ENCODE measurements around the gene EYS. TPM values are rescaled to one million over a fixed set of nuclear protein-coding genes. Genes with fewer than 3 reads are reported as not detected.

Gene EYS
- total and polyA plus RNA-seq, 8 donors, result 0.24 to 0.85 (median 0.55) TPM

DNA sequence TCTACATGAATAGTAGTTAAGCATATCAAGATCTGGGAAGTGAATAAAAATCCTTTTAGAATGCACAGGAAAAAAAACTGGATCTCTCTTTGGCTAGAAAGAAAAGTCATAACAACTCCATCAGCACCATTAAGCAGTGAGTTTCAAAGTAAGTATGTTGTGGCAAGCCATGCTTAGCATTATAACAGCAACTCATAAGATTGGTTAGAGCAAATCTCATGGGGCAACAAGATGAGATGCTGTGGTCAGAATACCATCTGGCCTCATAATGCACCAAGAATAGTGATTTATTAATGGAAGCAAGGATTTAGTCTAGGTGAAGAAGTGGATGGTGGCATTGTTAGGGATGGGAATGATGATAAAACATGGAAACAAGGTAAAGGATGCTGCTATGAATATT is 1912.0 kb downstream of the EYS start:
- TF ChIP-seq, protein P1, sequence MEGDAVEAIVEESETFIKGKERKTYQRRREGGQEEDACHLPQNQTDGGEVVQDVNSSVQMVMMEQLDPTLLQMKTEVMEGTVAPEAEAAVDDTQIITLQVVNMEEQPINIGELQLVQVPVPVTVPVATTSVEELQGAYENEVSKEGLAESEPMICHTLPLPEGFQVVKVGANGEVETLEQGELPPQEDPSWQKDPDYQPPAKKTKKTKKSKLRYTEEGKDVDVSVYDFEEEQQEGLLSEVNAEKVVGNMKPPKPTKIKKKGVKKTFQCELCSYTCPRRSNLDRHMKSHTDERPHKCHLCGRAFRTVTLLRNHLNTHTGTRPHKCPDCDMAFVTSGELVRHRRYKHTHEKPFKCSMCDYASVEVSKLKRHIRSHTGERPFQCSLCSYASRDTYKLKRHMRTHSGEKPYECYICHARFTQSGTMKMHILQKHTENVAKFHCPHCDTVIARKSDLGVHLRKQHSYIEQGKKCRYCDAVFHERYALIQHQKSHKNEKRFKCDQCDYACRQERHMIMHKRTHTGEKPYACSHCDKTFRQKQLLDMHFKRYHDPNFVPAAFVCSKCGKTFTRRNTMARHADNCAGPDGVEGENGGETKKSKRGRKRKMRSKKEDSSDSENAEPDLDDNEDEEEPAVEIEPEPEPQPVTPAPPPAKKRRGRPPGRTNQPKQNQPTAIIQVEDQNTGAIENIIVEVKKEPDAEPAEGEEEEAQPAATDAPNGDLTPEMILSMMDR (IDR thresholded peaks at IDR 0.05), result no peak
- H3K9me3 ChIP-seq, result no peaks in the 10 kb centered on the region
- DNase-seq (no peak), ATAC-seq (no peak)
- intact Hi-C loops (cut with DNase I), result no loop called here
- no peak overlapping the region for H3K27ac ChIP-seq
- H3K27me3 ChIP-seq, result peaks cover 0 to 6% of the 10 kb centered on the region in 2 donors
- peaks cover 0 to 23% of the 10 kb centered on the region in 2 donors for H3K4me1 ChIP-seq
- H3K4me3 ChIP-seq, result no peak overlapping the region
- H3K36me3 ChIP-seq, result no peaks in the 10 kb centered on the region

DNA sequence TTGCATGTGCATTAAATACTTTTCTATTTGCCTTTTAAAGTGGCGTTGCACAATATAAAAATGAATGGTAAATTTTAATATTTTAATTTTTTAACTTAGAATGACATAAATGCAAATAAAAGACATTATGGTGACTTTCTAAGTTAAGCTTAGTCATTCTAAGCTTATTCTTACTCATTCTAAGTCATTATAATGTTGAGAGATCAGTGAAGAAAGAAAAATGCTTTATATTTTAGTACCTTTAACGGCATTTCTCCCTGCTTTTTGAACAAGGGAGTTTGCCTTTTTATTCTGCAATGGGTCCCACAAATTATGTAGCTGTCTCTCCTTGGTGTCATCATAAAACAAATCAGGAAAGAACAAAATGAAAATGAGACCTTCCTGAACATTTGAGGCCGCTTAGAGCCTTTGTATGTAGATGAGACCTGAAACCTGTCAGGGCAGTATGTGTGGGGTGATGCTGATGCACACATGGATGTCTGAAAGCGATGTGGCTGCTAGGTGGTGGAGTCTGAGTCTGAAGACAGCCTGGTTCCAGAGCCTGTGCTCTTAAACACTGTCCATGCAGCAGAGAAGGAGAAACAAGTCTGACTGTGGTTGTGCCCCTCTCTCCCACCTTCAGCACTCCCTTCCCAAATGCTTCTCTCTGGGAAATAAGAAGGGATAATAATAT is 1913.4 kb downstream of the EYS start:
- Histone ChIP-seq H3K27me3 (peaks cover 0 to 6% of the 10 kb centered on the region in 2 donors), H3K4me3 (no peak overlapping the region), H3K4me1 (peaks cover 0 to 23% of the 10 kb centered on the region in 2 donors), H3K27ac (no peak overlapping the region), H3K36me3 (no peaks in the 10 kb centered on the region), H3K9me3 (no peaks in the 10 kb centered on the region)
- no peak for ATAC-seq
- no peak for DNase-seq
- intact Hi-C loops (cut with DNase I), result no loop called here
- TF ChIP-seq, protein P1 (IDR thresholded peaks at IDR 0.05), result no peak

DNA sequence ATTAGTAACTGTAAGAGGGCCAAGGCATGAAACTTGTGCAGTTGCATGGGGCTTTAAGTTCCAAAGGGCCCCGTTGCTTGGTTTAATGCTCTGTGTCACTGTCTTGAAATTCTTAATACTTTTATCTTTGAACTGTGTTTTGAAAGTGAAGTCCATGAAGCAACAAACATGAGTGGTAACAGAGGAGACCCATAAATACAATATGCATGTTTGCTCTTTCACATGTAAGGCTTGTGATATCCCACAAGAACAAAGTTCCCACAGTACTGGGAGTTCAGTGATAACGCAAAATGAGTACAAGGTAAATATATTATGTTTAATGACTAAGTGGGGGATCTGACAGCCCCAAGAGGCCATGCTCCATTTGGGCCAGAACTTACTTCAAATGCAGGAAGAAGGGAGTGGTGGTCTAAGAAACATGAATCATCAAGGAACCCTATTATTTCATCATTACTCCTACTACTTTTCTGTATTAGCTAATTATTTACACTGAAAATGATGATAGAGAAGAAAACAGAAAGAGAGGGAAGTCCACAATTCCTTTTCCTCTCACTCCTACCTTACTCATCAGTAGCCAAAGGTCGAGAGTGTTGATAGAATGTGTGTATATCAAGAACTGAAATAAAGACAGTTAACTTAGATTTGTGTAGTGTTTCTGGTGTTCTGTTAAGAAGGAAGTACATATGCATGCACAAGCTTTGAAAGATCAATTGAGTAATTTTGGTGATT is 1914.1 kb downstream of the EYS start:
- DNase-seq (no peak), ATAC-seq (no peak)
- TF ChIP-seq, protein P1 (IDR thresholded peaks at IDR 0.05), result no peak
- no peak overlapping the region for H3K27ac ChIP-seq
- intact Hi-C loops (cut with DNase I), result no loop called here
- no peaks in the 10 kb centered on the region for H3K36me3 ChIP-seq
- H3K27me3 ChIP-seq, result peaks cover 0 to 6% of the 10 kb centered on the region in 2 donors
- H3K9me3 ChIP-seq, result no peaks in the 10 kb centered on the region
- H3K4me1 ChIP-seq, result peaks cover 0 to 23% of the 10 kb centered on the region in 2 donors
- H3K4me3 ChIP-seq, result no peak overlapping the region

DNA sequence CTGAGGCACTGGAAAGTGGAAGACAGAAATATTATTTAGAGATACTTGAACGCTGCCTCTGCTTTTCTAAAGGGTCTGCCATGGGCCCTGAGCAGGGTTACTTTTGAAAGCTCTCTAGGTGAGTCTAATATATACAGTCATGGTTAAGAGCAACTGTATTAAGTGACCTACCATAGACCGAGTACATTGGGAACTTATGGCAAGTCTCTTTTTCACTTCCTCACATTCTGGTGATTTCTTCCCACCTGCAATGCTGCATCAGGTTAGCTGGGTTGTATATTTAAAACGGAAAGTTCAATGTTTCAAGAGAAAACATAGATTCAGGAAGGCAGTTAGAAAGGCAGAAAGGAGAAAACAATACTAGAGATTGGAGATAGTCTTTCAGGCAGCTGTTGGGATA is 1916.7 kb downstream of the EYS start:
- peaks cover 0 to 6% of the 10 kb centered on the region in 2 donors for H3K27me3 ChIP-seq
- DNase-seq (no peak), ATAC-seq (no peak)
- TF ChIP-seq, protein P1 (IDR thresholded peaks at IDR 0.05), result no peak
- H3K4me3 ChIP-seq, result no peak overlapping the region
- H3K27ac ChIP-seq, result no peak overlapping the region
- peaks cover 0 to 21% of the 10 kb centered on the region in 2 donors for H3K4me1 ChIP-seq
- no peaks in the 10 kb centered on the region for H3K36me3 ChIP-seq
- no peaks in the 10 kb centered on the region for H3K9me3 ChIP-seq
- intact Hi-C loops (cut with DNase I), result no loop called here

DNA sequence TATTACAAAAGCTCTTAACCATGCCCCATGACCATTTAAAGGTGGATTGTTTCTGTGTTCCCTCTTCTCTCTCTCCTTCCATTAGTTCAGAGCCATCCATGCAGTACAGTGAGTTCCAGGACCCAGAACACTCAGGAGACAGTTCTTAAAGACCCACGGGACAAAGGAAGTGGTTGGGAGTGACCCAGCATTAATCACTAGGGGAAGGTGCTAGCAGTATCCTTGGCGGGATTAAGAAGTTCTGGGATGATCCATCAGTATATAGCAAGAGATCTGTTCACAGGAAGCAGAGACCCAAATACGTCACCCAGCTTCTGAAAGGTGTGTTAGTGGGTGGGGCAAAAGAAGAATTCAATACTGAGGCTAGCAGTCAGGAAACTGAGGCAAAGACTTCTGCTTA is 1917.3 kb downstream of the EYS start:
- ATAC-seq (no peak), DNase-seq (no peak)
- H3K4me3 ChIP-seq, result no peak overlapping the region
- H3K27ac ChIP-seq, result no peak overlapping the region
- peaks cover 0 to 15% of the 10 kb centered on the region in 2 donors for H3K4me1 ChIP-seq
- peaks cover 0 to 6% of the 10 kb centered on the region in 2 donors for H3K27me3 ChIP-seq
- no peaks in the 10 kb centered on the region for H3K9me3 ChIP-seq
- TF ChIP-seq, protein P1 (IDR thresholded peaks at IDR 0.05), result no peak
- intact Hi-C loops (cut with DNase I), result no loop called here
- no peaks in the 10 kb centered on the region for H3K36me3 ChIP-seq

Data from left lung (tissue), 10 donors.